Measurements from ENCODE around the gene DGKQ.

DGKQ gene

GRCh38 chr4:959338-960139, 13.8 kb downstream of the DGKQ start:
- H3K27me3 Mint-ChIP-seq, result no peaks in the 10 kb centered on the region
- H3K27ac Mint-ChIP-seq, result no peak overlapping the region
- no peak for DNase-seq
- peaks cover 6% of the 10 kb centered on the region for H3K36me3 Mint-ChIP-seq
- CTCF ChIA-PET, result no interaction called here
- no peak overlapping the region for H3K4me3 Mint-ChIP-seq
- H3K4me1 Mint-ChIP-seq, result no peaks in the 10 kb centered on the region
- H3K9me3 Mint-ChIP-seq, result no peaks in the 10 kb centered on the region

GRCh38 chr4:958696-959337, 14.6 kb downstream of the DGKQ start:
- CTCF ChIA-PET, result no interaction called here
- DNase-seq, result no peak

GRCh38 chr4:958314-958665, 15.1 kb downstream of the DGKQ start:
- Mint-ChIP-seq H3K27ac (no peak overlapping the region), H3K36me3 (peaks cover 6% of the 10 kb centered on the region), H3K4me3 (no peak overlapping the region), H3K4me1 (no peaks in the 10 kb centered on the region), H3K27me3 (no peaks in the 10 kb centered on the region), H3K9me3 (no peaks in the 10 kb centered on the region)
- CTCF ChIA-PET, result no interaction called here
- DNase-seq, result no peak

More at GRCh38 chr4:958696-959337, 14.6 kb downstream of the DGKQ start:
- Mint-ChIP-seq H3K9me3 (no peaks in the 10 kb centered on the region), H3K36me3 (peaks cover 6% of the 10 kb centered on the region), H3K4me3 (no peak overlapping the region), H3K27me3 (no peaks in the 10 kb centered on the region), H3K27ac (peak overlapping the region; percentile 65), H3K4me1 (no peaks in the 10 kb centered on the region)

GRCh38 chr4:957581-958313, 15.6 kb downstream of the DGKQ start:
- no peak for DNase-seq
- no peaks in the 10 kb centered on the region for H3K9me3 Mint-ChIP-seq
- no peak overlapping the region for H3K27ac Mint-ChIP-seq
- CTCF ChIA-PET, result no interaction called here
- H3K4me3 Mint-ChIP-seq, result no peak overlapping the region
- peaks cover 6% of the 10 kb centered on the region for H3K36me3 Mint-ChIP-seq
- H3K4me1 Mint-ChIP-seq, result no peaks in the 10 kb centered on the region
- no peaks in the 10 kb centered on the region for H3K27me3 Mint-ChIP-seq

- no peaks in the 10 kb centered on the region for H3K4me1 Mint-ChIP-seq
- no peak for DNase-seq
- H3K4me3 Mint-ChIP-seq, result no peak overlapping the region
- H3K9me3 Mint-ChIP-seq, result no peaks in the 10 kb centered on the region
- CTCF ChIA-PET, result no interaction called here
- H3K27ac Mint-ChIP-seq, result no peak overlapping the region
- peaks cover 5% of the 10 kb centered on the region for H3K36me3 Mint-ChIP-seq
- no peaks in the 10 kb centered on the region for H3K27me3 Mint-ChIP-seq
Observed at GRCh38 chr4:957231-957580, 16.2 kb downstream of the DGKQ start.

GRCh38 chr4:956531-957230, 16.7 kb downstream of the DGKQ start:
- Mint-ChIP-seq H3K27me3 (no peaks in the 10 kb centered on the region), H3K4me3 (no peak overlapping the region), H3K9me3 (no peaks in the 10 kb centered on the region), H3K4me1 (no peaks in the 10 kb centered on the region), H3K27ac (no peak overlapping the region), H3K36me3 (peaks cover 3% of the 10 kb centered on the region)
- CTCF ChIA-PET, result no interaction called here
- no peak for DNase-seq

GRCh38 chr4:955931-956381, 17.4 kb downstream of the DGKQ start:
- Mint-ChIP-seq H3K9me3 (no peaks in the 10 kb centered on the region), H3K36me3 (peaks cover 3% of the 10 kb centered on the region), H3K4me1 (no peaks in the 10 kb centered on the region), H3K4me3 (no peak overlapping the region), H3K27ac (no peak overlapping the region), H3K27me3 (no peaks in the 10 kb centered on the region)
- no peak for DNase-seq
- CTCF ChIA-PET, result no interaction called here

GRCh38 chr4:955161-955921, 18.0 kb downstream of the DGKQ start:
- Mint-ChIP-seq H3K27me3 (no peaks in the 10 kb centered on the region), H3K36me3 (peaks cover 3% of the 10 kb centered on the region), H3K9me3 (no peaks in the 10 kb centered on the region), H3K4me3 (no peak overlapping the region), H3K4me1 (no peaks in the 10 kb centered on the region), H3K27ac (no peak overlapping the region)
- CTCF ChIA-PET, result interaction anchor here (0.7 kb wide), 1 partner anchor 175 kb away, joined by 3 read pairs; no protein-coding TSS in a partner anchor
- no peak for DNase-seq

GRCh38 chr4:954211-955020, 19.0 kb downstream of the DGKQ start:
- H3K4me3 Mint-ChIP-seq, result no peak overlapping the region
- H3K9me3 Mint-ChIP-seq, result no peaks in the 10 kb centered on the region
- no peaks in the 10 kb centered on the region for H3K27me3 Mint-ChIP-seq
- no peaks in the 10 kb centered on the region for H3K4me1 Mint-ChIP-seq
- CTCF ChIA-PET, result interaction anchor here (0.7 kb wide), 1 partner anchor 176 kb away, joined by 3 read pairs; no protein-coding TSS in a partner anchor
- H3K36me3 Mint-ChIP-seq, result peaks cover 3% of the 10 kb centered on the region
- no peak overlapping the region for H3K27ac Mint-ChIP-seq
- DNase-seq, result no peak

- H3K9me3 Mint-ChIP-seq, result no peaks in the 10 kb centered on the region
- no peak overlapping the region for H3K4me3 Mint-ChIP-seq
- CTCF ChIA-PET, result no interaction called here
- no peaks in the 10 kb centered on the region for H3K27me3 Mint-ChIP-seq
- DNase-seq, result no peak
- H3K4me1 Mint-ChIP-seq, result no peaks in the 10 kb centered on the region
- H3K27ac Mint-ChIP-seq, result no peak overlapping the region
- H3K36me3 Mint-ChIP-seq, result no peaks in the 10 kb centered on the region
Observed at GRCh38 chr4:953574-953915, 19.8 kb downstream of the DGKQ start.

GRCh38 chr4:952881-953573, 20.3 kb downstream of the DGKQ start:
- H3K36me3 Mint-ChIP-seq, result no peaks in the 10 kb centered on the region

GRCh38 chr4:951594-952468, 21.5 kb downstream of the DGKQ start:
- CTCF ChIA-PET, result no interaction called here
- Mint-ChIP-seq H3K27me3 (peaks cover 6% of the 10 kb centered on the region), H3K9me3 (no peaks in the 10 kb centered on the region), H3K36me3 (no peaks in the 10 kb centered on the region), H3K4me3 (no peak overlapping the region), H3K4me1 (no peaks in the 10 kb centered on the region), H3K27ac (no peak overlapping the region)
- DNase-seq, result no peak

More at GRCh38 chr4:952881-953573, 20.3 kb downstream of the DGKQ start:
- no peaks in the 10 kb centered on the region for H3K4me1 Mint-ChIP-seq
- no peak for DNase-seq
- CTCF ChIA-PET, result no interaction called here
- H3K27ac Mint-ChIP-seq, result no peak overlapping the region
- no peaks in the 10 kb centered on the region for H3K9me3 Mint-ChIP-seq
- H3K4me3 Mint-ChIP-seq, result no peak overlapping the region
- no peaks in the 10 kb centered on the region for H3K27me3 Mint-ChIP-seq
